ENCODE measurements around the gene KRTAP5-2. TPM values are rescaled to one million over a fixed set of nuclear protein-coding genes. Genes with fewer than 3 reads are reported as not detected.
A peak's percentile ranks its signal among the peaks of the same experiment; 100 is the strongest.
"Not testable (repeated sequence)": the region's sequence is repeated elsewhere in the genome, so short reads cannot be mapped to it uniquely, and the experiment has no call there.

The KRTAP5-2 gene
- total RNA-seq, 2 donors from 2014 or later: not detected

DNA sequence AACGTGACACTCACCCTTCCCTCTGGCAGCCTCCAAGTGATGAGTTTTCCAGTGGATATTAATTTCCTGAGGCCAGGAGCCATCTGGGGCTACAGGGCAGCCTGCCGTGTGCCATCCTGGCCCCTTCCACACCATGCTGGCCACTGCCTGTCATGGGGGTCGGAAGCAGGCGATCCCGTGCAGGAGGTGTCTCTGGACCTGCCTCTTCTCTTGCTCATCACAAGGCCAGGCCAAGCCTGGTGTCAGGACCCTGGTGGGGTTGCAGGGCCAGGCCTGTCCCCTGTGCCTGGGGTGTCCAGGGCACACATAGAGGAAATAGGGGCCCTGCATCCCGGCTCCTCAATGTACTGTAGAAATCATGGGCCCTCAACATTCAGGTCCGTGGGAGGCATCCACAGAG, 6.6 kb upstream of the KRTAP5-2 start:
- no peak overlapping the region for H3K27ac ChIP-seq
- peaks cover 7% of the 10 kb centered on the region for H3K4me1 ChIP-seq
- H3K27me3 ChIP-seq: no peaks in the 10 kb centered on the region
- H3K9me3 ChIP-seq: no peaks in the 10 kb centered on the region
- 81% methylated on average over 4 of the region's 7 CpGs; no CpG with 5 or more reads in 1 of the 2 donors for WGBS, 2 donors
- no peak for DNase-seq
- H3K36me3 ChIP-seq (replicated peaks in 1 of 2; ENCODE audit: insufficient read depth in 1 of 2, low read depth in 2 of 2): no peaks in the 10 kb centered on the region
- ATAC-seq: no peak
- TF ChIP-seq POLR2A (IDR thresholded peaks at IDR 0.05): no peak
- TF ChIP-seq, protein P1, sequence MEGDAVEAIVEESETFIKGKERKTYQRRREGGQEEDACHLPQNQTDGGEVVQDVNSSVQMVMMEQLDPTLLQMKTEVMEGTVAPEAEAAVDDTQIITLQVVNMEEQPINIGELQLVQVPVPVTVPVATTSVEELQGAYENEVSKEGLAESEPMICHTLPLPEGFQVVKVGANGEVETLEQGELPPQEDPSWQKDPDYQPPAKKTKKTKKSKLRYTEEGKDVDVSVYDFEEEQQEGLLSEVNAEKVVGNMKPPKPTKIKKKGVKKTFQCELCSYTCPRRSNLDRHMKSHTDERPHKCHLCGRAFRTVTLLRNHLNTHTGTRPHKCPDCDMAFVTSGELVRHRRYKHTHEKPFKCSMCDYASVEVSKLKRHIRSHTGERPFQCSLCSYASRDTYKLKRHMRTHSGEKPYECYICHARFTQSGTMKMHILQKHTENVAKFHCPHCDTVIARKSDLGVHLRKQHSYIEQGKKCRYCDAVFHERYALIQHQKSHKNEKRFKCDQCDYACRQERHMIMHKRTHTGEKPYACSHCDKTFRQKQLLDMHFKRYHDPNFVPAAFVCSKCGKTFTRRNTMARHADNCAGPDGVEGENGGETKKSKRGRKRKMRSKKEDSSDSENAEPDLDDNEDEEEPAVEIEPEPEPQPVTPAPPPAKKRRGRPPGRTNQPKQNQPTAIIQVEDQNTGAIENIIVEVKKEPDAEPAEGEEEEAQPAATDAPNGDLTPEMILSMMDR (IDR thresholded peaks at IDR 0.05): no peak
- intact Hi-C loops (cut with DNase I): no loop called here
- no peak overlapping the region for H3K4me3 ChIP-seq

DNA sequence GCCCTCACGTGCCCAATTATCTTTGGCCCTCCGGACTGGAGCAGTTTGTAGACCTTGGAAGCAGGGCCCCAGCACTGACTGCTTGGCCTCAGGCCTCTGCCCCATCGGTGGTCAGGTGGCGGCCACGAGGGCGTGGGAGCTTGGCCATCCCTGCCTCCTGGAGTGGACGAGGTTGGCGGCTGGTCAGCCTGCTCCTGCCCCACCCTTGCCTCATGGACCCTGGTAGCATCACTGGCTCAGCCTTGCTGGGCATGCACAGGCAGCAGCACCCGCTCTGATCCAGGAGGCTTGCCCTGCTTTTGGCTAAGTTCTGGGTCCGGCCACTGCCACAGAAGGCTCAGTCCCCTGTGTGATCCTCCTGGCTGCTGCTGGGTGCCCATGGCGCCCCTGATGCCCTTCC, 6.1 kb upstream of the KRTAP5-2 start:
- no peak overlapping the region for H3K27ac ChIP-seq
- WGBS, 2 donors: 44 to 79% methylated on average over 2 to 9 of the region's 11 CpGs
- no peaks in the 10 kb centered on the region for H3K27me3 ChIP-seq
- H3K9me3 ChIP-seq: no peaks in the 10 kb centered on the region
- TF ChIP-seq, protein P1 (IDR thresholded peaks at IDR 0.05): no peak
- no peak for TF ChIP-seq POLR2A (IDR thresholded peaks at IDR 0.05)
- H3K36me3 ChIP-seq (replicated peaks in 1 of 2; ENCODE audit: insufficient read depth in 1 of 2, low read depth in 2 of 2): no peaks in the 10 kb centered on the region
- ATAC-seq (no peak), DNase-seq (no peak)
- no peak overlapping the region for H3K4me3 ChIP-seq
- peaks cover 7% of the 10 kb centered on the region for H3K4me1 ChIP-seq
- intact Hi-C loops (cut with DNase I): no loop called here

DNA sequence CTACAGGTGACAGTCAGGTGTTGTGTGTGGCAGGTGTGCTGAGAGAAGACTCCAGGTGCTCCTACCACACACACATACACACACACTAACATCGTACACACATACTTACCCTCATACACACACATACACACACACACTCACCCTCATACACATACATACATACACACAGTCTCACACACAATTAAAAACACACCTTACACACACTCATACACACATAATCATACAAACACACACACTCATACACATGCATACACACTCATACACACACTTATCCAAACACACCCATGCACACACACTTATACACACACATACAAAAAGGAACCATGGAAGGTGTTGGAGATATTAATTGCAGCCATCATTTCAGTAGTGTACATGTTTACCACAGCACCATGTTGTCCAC, 5.5 kb upstream of the KRTAP5-2 start:
- H3K36me3 ChIP-seq (replicated peaks in 1 of 2; ENCODE audit: insufficient read depth in 1 of 2, low read depth in 2 of 2): no peaks in the 10 kb centered on the region
- H3K27ac ChIP-seq: no peak overlapping the region
- no peak overlapping the region for H3K4me3 ChIP-seq
- TF ChIP-seq, protein P1 (IDR thresholded peaks at IDR 0.05): no peak
- TF ChIP-seq POLR2A (IDR thresholded peaks at IDR 0.05): no peak
- DNase-seq: no peak
- 74 to 76% methylated on average over 1 of the region's 1 CpG for WGBS, 2 donors
- H3K4me1 ChIP-seq: peaks cover 7% of the 10 kb centered on the region
- intact Hi-C loops (cut with DNase I): no loop called here
- H3K27me3 ChIP-seq: no peaks in the 10 kb centered on the region
- no peak for ATAC-seq
- H3K9me3 ChIP-seq: no peaks in the 10 kb centered on the region

DNA sequence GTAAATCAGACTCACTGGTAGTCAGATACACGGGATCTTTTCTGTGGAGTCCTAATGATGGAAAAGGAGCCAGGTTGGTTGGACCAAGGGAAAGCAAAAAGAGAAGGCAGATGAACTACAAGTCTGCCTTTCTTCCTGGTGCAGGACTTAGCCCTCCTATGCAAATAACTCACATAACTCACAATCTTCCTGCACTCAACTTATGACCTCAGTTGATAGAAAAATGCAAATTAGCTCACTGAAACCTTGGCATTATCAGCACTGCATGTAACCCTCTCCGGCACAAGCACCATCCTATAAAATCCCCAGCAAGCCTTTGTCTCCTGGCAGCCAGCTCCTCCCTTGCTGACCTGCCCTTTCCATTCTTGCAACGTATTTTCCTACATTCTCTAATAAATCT, 3.6 kb upstream of the KRTAP5-2 start:
- H3K36me3 ChIP-seq (replicated peaks in 1 of 2; ENCODE audit: insufficient read depth in 1 of 2, low read depth in 2 of 2); H3K4me3 ChIP-seq; DNase-seq; H3K9me3 ChIP-seq; H3K27me3 ChIP-seq; H3K27ac ChIP-seq; H3K4me1 ChIP-seq; ATAC-seq; intact Hi-C loops (cut with DNase I): not testable (repeated sequence)
- WGBS, 2 donors: 62 to 72% methylated on average over 3 of the region's 3 CpGs

DNA sequence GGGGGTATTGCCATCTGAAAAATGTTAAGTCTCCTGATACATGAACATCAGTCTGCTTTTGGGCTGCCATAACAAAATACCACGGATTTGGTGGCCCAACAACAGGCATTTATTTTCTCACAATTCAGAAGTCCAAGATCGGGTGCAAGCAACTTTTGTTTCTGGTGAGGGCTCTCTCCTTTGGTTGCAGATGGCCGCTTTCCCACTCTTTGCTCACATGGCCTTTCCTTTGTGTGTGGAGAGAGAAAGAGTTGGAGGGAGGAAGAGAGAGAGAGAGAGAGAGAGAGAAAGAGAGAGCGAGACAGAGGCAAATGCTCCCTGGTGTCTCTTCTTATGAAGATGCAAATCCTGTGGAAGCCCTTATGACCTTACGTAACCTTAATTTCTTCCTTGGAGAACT, 2.5 kb upstream of the KRTAP5-2 start:
- TF ChIP-seq, protein P1 (IDR thresholded peaks at IDR 0.05): no peak
- TF ChIP-seq POLR2A (IDR thresholded peaks at IDR 0.05): no peak
- DNase-seq: peak in 1 of 4 donors; percentile 56
- WGBS, 2 donors: 38 to 41% methylated on average over 5 of the region's 5 CpGs
- H3K4me3 ChIP-seq: no peak overlapping the region
- intact Hi-C loops (cut with DNase I): no loop called here
- H3K27ac ChIP-seq: no peak overlapping the region
- no peak for ATAC-seq
- no peaks in the 10 kb centered on the region for H3K9me3 ChIP-seq
- peaks cover 9% of the 10 kb centered on the region for H3K4me1 ChIP-seq
- no peaks in the 10 kb centered on the region for H3K27me3 ChIP-seq
- H3K36me3 ChIP-seq (replicated peaks in 1 of 2; ENCODE audit: insufficient read depth in 1 of 2, low read depth in 2 of 2): no peaks in the 10 kb centered on the region
